ENCODE results near the gene ANKRD22.
"Not testable (repeated sequence)": the region's sequence is repeated elsewhere in the genome, so short reads cannot be mapped to it uniquely, and the experiment has no call there.

The ANKRD22 gene

DNA sequence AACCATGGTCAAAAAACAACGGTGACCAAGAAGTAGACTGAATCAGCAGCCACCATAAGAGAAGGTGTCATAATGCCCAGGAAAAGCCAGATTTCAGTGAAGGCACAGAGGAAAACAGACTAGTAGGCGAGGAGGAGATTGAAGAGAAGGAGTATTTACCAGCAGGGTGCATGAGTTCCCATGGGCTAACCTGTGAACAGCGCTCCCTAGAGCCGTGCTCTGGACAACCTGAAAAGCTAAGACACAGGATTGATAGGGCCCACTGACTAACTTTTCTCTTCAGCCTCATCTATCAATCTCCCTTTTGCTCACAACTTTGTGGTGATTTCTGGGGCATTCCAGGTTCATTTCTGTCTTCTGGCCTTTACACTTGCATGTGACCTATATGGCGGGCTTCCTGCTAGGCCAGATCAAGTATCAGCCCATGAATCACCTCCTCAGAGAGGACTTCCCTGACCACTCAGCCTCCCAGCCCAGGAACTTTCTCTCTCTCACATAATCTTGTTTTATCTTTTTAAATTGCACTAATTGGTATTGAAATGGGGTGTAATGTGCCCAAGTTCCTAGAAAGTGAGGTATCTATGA, 12.8 kb downstream of the ANKRD22 start:
- no peak for DNase-seq (ENCODE audit: low read depth, low spot score)

- not testable (repeated sequence) for DNase-seq (ENCODE audit: low read depth, low spot score)
Observed at GRCh38 chr10:88837632-88838031, 14.0 kb downstream of the ANKRD22 start.

GRCh38 chr10:88835910-88836221, 15.8 kb downstream of the ANKRD22 start:
- DNase-seq (ENCODE audit: low read depth, low spot score) = no peak

DNA sequence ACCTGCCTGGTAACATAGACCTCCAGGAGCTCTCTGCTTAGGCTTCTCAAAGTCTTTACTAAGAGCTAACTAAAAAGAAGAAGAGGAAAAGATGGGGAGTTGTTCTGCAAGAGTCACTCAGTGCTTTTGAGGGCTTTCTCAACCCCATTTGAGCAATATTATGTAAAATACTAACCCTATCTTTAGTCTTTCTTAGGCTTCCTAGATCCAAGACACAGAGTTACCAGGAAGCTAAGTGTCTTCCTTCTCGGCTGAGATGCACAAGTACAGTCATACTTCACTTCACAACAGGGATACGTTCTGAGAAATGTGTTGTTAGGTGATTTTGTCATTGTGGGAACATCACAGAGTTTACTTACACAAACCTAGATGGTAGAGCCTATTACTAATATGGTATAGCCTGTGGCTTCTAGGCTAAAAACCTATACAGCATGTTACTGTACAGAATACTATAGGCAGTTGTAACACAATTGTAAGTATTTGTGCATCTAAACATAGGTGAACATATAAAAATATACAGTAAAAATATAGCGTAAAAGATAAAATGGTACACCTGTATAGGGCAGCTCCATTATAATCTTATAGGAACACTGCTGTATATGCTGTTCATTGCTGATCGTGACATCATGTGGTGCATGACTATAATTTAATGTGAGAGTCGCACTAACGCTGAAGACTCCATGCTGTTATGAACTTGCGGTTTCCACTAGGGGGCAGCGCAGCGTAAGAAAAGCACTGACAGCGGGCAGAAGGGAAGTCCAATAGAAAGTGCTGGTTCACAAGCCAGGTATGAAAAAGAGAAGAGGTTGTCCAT, 16.3 kb downstream of the ANKRD22 start:
- peak; percentile 25 for DNase-seq (ENCODE audit: low read depth, low spot score)

GRCh38 chr10:88833723-88834122, 17.9 kb downstream of the ANKRD22 start:
- no peak for DNase-seq (ENCODE audit: low read depth, low spot score)

GRCh38 chr10:88833156-88833555, 18.5 kb downstream of the ANKRD22 start:
- no peak for DNase-seq (ENCODE audit: low read depth, low spot score)

DNA sequence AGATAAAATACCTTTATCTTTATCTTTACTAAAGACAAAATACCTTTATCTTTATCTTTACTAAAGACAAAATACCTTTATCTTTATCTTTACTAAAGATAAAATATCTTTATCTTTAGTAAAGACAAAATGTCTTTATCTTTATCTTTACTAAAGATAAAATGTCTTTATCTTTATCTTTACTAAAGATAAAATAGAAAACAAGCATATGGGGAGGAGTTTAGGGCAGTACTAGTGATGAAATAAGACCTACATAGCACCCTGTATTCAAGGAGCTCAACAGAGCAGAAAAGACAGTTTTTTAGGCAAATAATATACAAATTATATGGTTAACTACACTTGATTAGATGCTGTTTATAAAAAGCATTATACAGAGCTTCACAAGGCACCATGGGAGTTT, 19.3 kb downstream of the ANKRD22 start:
- DNase-seq (ENCODE audit: low read depth, low spot score) = no peak

- DNase-seq (ENCODE audit: low read depth, low spot score) = no peak
Observed at GRCh38 chr10:88831709-88832108, 19.9 kb downstream of the ANKRD22 start.

DNA sequence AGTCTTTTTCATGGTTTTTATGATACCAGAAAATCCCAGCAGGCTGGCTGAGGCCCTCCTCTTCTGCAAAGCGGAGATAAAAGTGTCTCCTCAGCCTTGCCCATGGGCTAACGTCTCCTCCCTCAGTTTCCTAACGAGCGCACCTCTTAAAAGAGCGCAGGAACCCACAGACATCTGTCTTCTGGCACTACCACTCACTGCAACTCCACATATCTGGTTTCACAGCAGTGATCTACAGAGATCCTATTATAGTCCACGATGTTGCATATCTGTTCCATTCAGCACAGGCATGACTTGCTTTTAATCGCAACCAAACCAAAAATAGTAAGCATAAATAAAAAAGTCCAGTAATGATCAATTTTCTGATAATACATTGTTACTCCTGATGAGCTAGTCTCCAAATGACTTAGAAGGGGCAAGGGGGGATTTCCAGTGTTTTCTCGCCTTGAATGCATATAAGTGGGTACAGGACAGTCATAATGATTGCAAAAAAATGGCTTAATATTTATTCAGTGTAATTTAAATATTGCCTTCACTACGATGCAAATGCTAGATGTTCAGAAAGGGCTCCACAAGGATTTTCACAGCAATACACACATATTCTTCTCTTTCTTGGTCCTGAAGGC, 20.9 kb downstream of the ANKRD22 start:
- no peak for DNase-seq (ENCODE audit: low read depth, low spot score)

DNA sequence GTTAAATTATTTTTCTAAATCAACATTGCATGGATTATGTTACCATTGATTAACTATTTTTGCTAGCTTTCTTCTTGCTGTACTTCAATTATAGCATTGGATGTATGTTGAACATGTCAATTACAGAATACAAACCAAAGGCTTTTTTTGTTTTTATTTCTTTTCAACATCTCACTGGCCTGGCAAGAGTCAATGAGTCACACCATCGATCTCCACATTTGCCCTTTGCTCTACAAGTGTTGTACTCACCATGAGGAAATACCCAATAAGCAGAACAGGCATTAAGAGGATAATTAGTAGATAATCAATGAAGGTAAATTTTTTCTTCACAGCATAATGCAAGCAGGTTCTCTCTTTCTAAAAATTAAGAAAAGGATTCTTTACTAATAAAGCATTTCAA, 23.3 kb downstream of the ANKRD22 start:
- DNase-seq (ENCODE audit: low read depth, low spot score) = no peak

DNA sequence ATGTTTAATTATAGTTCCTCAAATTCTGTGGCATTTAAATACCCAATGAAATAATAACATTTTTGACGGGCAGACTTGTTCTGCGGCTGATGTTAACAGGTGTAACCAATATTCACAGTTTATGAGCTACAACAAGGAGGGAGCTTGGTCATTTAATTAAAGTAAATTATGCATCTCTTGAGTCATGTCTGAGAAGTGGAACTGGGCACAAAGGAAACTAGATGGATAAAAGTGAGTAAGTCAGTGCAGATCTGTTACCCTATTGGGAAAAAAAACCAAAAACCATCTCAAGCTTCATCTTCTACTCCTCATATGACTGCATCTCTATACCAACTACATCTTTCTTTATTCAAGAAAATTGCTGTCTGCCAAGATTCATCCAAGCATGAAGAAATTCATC, 24.0 kb downstream of the ANKRD22 start:
- no peak for DNase-seq (ENCODE audit: low read depth, low spot score)

GRCh38 chr10:88826388-88826787, 25.3 kb downstream of the ANKRD22 start:
- DNase-seq (ENCODE audit: low read depth, low spot score) = no peak

DNA sequence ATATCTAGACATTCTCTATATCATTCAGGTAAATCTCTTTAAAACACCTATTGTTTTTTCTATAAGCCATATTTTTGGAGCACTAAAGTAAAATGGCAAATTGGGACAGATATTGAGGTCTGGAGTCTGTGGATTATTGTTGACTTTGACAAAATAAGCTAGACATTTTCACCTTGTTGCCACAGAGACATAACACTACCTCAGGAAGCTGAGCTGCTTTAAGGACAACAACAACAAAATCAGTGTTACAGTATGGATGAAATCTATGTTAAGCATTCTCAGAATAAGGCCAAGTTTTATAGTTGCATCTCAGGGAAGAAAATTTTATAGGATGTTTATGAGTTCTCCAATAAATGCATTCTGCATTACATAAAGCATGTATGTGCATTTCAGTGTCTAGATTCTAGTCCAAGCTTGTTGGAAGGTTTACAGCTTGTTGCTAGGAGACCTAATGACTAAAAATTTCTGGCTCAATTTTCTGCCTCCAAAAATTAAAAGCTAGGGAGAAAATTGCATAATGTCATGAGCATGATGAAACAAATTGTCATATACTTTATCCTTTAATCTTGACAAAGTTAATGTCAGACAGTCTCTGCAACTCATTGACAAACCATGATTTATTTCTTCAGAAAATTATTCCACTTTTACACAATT, 30.8 kb downstream of the ANKRD22 start:
- DNase-seq (ENCODE audit: low read depth, low spot score) = no peak

DNA sequence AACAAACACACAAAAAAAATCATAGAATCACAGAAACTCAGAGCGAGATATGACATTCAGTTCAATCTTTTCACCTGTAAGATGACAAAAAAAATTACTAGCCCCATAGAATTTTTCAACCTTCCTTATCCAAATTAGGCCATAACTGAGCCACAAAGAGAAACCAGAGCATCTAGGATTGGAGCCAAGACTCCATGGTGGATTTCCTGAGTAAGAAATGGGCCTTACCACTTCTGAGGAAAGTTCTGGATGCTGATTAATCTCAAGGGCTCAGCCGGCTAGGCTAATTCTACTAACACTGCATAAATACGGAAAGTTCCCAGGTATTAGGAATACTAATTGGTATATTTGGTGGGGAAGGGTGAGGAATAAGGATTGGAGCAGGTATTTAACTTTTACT, 32.4 kb downstream of the ANKRD22 start:
- DNase-seq (ENCODE audit: low read depth, low spot score) = no peak

GRCh38 chr10:88813200-88813599, 38.4 kb downstream of the ANKRD22 start:
- DNase-seq (ENCODE audit: low read depth, low spot score) = no peak

DNA sequence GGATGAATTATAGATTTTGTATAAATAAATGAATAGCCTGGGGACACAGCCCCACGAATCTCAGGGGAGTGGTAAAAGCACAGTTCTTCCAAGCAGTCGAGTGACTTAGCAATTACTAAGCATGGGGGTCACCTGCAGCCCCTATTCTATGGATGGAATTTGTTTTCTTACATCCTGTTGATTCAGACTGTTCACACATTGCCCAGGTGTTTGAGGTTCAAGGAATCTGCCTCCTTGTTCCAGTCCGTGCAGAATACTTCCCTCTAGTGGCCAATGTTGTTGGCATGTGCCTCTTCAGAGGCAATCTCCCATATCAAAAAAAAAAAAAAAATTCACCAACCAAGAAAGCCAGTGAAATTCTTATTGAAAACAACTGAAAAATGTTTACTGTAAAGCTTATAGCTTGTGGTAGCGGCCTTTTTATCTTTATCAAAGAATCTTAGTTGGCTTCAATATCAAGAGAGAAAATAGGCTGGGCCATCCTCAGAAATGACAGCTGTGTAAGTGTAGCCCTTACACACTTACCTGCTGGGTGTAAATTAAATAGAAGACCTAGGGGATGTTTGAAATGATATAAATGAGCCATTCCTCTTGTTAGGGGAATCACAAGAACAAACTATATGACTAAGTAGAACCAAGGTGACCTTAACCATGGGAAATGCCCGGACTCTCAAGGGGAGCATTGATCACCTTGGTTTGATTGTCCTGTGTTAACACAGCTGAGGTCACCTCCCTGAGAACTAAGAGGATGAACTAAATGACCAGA, 41.3 kb downstream of the ANKRD22 start:
- DNase-seq (ENCODE audit: low read depth, low spot score) = peak; percentile 30

GRCh38 chr10:88809621-88810020, 42.0 kb downstream of the ANKRD22 start:
- DNase-seq (ENCODE audit: low read depth, low spot score) = no peak

DNA sequence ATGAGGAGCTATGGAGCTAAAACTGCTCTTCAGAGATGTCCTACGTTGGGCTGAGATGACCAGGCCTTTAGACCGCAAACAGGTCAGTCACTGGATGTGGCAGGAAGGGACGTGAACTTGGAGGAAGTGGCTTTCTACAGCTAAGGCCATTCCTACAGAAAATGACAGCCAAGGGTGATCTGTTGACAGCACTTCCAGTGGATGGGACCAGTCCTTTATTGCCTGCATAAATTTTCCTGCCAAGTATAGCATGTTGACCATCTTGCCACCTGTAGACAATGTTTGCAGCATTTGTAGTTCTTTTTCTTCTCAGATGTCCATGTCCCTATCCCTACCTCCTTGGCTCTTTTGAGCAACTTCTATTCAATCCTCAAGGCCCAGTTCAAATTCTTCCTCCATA, 45.7 kb downstream of the ANKRD22 start:
- DNase-seq (ENCODE audit: low read depth, low spot score) = no peak

DNA sequence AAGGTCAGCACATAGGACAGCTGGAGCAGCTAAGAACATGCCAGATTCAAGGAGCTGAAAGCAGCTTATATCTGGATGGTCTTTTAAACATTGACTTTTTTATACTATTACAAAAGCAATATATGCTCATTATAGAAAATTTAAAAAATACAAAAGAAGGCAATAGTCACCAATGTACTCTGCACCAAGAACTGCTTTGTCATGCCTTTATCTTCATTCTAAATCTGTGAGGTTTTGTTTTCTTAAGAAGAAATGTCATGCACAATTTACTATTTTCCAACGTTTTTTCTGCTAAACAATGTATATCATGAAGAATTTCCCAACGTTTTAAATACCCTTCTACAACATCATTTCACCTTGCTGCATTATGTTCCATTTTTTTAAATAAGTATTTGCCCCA, 46.3 kb downstream of the ANKRD22 start:
- DNase-seq (ENCODE audit: low read depth, low spot score) = no peak

DNA sequence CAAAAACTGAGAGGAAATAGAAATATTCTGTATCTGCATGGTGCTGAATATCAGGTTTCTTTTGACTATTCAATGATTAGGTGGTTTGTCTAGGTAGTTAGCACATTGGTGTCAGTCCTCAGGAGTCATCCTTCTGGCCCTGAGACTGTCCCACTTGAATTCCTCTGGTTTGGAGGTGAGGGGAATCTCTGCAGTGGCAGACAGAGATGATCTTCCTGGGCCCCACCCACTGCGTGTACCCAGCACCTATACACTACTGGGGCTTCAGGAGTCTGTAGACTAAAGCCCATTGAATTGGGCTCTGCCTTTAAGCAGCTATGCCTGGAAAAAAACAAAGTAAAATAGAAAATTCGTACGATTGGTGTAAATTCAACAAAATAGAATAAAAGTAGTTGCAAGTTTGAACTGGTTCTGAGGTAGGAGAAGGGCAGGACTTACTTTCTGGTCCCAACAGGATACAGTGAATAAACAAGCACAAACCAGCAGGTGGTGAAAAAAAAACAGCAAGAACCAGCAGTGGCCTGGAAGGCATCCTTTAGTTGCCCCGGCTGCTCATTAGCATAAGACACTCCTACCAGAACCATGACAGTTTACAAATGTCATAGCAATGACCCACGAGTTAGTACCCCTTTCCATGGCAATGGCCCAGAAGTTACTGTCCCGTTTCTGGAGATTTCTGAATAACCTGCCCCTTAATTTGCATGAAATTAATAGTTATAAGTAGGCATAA, 47.4 kb downstream of the ANKRD22 start:
- peak; percentile 25 for DNase-seq (ENCODE audit: low read depth, low spot score)

- no peak for DNase-seq (ENCODE audit: low read depth, low spot score)
Observed at GRCh38 chr10:88803641-88804040, 48.0 kb downstream of the ANKRD22 start.

Measured in iPS DF 19.7 (cell line).